HG03378 (cell line): Measurements from ENCODE around the gene EPS8.

Experiments used
- ATAC-seq: cut with Tn5 transposase; IDR thresholded peaks from one replicate; pipeline ENCODE4 v1.9.1; 2021; ENCODE audit warnings: mild to moderate bottlenecking, moderate library complexity; ENCODE audit not compliant: unreplicated experiment

The EPS8 gene

GRCh38 chr12:15608406-15608805, 180.8 kb downstream of the EPS8 start:
- ATAC-seq, result no peak

- ATAC-seq, result no peak
Observed at GRCh38 chr12:15605881-15606590, 183.2 kb downstream of the EPS8 start.

GRCh38 chr12:15603474-15604085, 185.6 kb downstream of the EPS8 start:
- ATAC-seq, result no peak

GRCh38 chr12:15602051-15602672, 187.0 kb downstream of the EPS8 start:
- ATAC-seq, result no peak

- ATAC-seq, result no peak
Observed at GRCh38 chr12:15601210-15601800, 187.9 kb downstream of the EPS8 start.

- no peak for ATAC-seq
Observed at GRCh38 chr12:15600223-15600935, 188.8 kb downstream of the EPS8 start.

GRCh38 chr12:15599266-15600037, 189.7 kb downstream of the EPS8 start:
- no peak for ATAC-seq

GRCh38 chr12:15597125-15597830, 191.9 kb downstream of the EPS8 start:
- ATAC-seq, result no peak

- ATAC-seq, result no peak
Observed at GRCh38 chr12:15596174-15596573, 193.0 kb downstream of the EPS8 start.

GRCh38 chr12:15592934-15593333, 196.3 kb downstream of the EPS8 start:
- no peak for ATAC-seq

- no peak for ATAC-seq
Observed at GRCh38 chr12:15591811-15592210, 197.4 kb downstream of the EPS8 start.

- ATAC-seq, result peak; percentile 95
Observed at GRCh38 chr12:15590180-15590826, 198.9 kb downstream of the EPS8 start.

- ATAC-seq, result no peak
Observed at GRCh38 chr12:15589328-15590032, 199.7 kb downstream of the EPS8 start.

- peak; percentile 47 for ATAC-seq
Observed at GRCh38 chr12:15584366-15585041, 204.7 kb downstream of the EPS8 start.

GRCh38 chr12:15583804-15584203, 205.4 kb downstream of the EPS8 start:
- no peak for ATAC-seq

GRCh38 chr12:15581006-15581405, 208.2 kb downstream of the EPS8 start:
- no peak for ATAC-seq

- ATAC-seq, result no peak
Observed at GRCh38 chr12:15580431-15580830, 208.8 kb downstream of the EPS8 start.
